ENCODE data around the gene ABR.
"Not testable (repeated sequence)": the region's sequence is repeated elsewhere in the genome, so short reads cannot be mapped to it uniquely, and the experiment has no call there.

ABR gene

GRCh38 chr17:978103-979093, 201.4 kb downstream of the ABR start:
- DNase-seq = no peak

GRCh38 chr17:977166-977565, 202.6 kb downstream of the ABR start:
- no peak for DNase-seq

- DNase-seq = no peak
These were observed 203.5 kb downstream of the ABR start for GRCh38 chr17:976312-976711.

GRCh38 chr17:975371-975915, 204.3 kb downstream of the ABR start:
- no peak for DNase-seq

- DNase-seq = not testable (repeated sequence)
These were observed 205.0 kb downstream of the ABR start for GRCh38 chr17:974778-975177.

GRCh38 chr17:973053-973452, 206.7 kb downstream of the ABR start:
- DNase-seq = no peak

- not testable (repeated sequence) for DNase-seq
These were observed 207.9 kb downstream of the ABR start for GRCh38 chr17:971861-972260.

- no peak for DNase-seq
These were observed 209.4 kb downstream of the ABR start for GRCh38 chr17:970364-970763.

- no peak for DNase-seq
These were observed 209.9 kb downstream of the ABR start for GRCh38 chr17:969811-970355.

GRCh38 chr17:968812-969730, 210.7 kb downstream of the ABR start:
- no peak for DNase-seq

- DNase-seq = no peak
These were observed 212.7 kb downstream of the ABR start for GRCh38 chr17:967122-967521.

GRCh38 chr17:965311-965989, 214.3 kb downstream of the ABR start:
- no peak for DNase-seq

GRCh38 chr17:964876-965275, 214.9 kb downstream of the ABR start:
- DNase-seq = no peak

- DNase-seq = no peak
These were observed 217.1 kb downstream of the ABR start for GRCh38 chr17:962670-963069.

- no peak for DNase-seq
These were observed 217.6 kb downstream of the ABR start for GRCh38 chr17:962166-962565.

GRCh38 chr17:958712-959451, 220.9 kb downstream of the ABR start:
- no peak for DNase-seq

GRCh38 chr17:957856-958421, 221.8 kb downstream of the ABR start:
- DNase-seq = no peak

- no peak for DNase-seq
These were observed 222.9 kb downstream of the ABR start for GRCh38 chr17:956905-957304.

GRCh38 chr17:954431-955164, 225.2 kb downstream of the ABR start:
- no peak for DNase-seq

- no peak for DNase-seq
These were observed 226.0 kb downstream of the ABR start for GRCh38 chr17:953767-954166.
